DMS153 treated with DMSO at 0.1 percent for 48 hours (cell line): Measurements from ENCODE around the gene PCCA.
"Not testable (repeated sequence)": the region's sequence is repeated elsewhere in the genome, so short reads cannot be mapped to it uniquely, and the experiment has no call there.

Source experiments
- DNase-seq: peaks from one replicate; lab custom pipeline; 2025; ENCODE audit not compliant: unreplicated experiment; lab: John Stamatoyannopoulos, UW

PCCA gene

DNA sequence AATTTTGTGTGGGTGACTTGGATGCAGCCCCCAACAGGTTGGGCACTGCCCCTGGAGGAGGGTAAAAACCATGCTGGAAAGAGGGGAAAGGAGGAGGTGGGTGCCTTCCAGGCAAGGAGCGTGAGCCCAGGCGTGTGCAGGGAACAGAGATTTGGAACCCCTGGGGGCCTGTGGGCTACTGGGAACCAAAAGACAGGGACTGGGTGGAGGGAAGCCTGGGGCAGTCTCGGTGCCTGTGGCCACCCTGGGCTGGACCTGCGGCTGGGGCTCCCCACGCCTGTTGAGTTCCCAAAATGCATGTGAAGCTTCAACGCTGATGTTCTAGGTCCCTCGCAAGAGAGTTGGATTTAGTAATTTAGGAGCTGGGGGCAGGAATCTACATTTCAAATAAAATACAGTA, 474.9 kb downstream of the PCCA start:
- DNase-seq: no peak

DNA sequence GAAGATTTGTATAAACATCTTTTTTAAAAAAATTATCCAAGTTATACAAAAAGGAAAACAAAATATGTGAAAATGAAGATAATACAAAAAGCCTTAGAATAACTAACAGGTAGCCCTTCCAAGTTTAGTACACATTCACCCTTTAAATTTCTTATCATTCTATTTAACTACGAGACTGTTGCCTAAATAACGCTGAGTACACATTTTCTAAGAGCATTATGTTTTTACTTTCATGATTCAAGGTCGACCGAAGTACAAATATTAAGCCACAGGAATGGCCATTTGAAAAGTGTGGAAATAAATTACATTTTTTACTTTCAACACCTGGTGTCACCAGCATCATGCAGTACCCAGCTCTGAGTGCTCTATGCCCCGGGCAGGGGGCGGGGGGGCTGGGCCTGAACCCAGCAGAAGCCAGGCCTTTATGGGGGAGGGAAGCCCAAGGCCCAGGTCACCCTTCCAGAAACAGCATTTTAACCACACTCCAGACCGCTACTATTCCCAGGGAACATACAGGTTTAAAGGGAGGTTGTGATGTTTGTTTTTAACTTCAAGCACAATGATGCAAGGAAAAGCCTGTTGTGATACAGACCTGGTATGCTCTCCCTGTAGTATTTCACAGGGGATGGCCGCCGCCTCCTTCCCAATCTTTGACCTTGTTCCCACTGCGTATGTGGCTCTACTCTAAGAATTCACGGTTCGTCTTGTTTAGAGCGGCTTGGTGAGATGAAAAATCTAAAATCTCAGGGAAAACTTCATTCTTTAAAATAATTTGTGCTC, 475.7 kb downstream of the PCCA start:
- no peak for DNase-seq

DNA sequence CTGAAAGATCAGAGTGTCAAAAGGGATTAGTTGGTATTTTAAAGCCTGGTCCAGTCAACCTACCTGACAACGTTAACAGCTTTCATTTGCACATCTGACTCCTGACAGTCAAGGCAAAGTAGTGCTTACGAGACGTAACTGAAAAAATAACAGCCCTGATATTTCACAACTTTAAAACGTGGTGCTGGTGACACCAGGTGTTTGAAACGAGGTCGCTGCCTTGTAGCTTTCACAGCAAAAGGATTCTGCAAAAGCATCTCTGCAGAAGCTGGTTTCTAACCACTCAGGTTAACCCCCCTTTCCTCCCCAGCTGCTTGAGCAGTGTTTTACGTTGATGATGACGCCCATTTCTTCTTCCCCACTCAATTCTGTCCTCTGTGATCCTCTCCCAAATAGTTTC, 476.4 kb downstream of the PCCA start:
- no peak for DNase-seq

- DNase-seq: no peak
Observed at GRCh38 chr13:100566543-100566942, 477.6 kb downstream of the PCCA start.

DNA sequence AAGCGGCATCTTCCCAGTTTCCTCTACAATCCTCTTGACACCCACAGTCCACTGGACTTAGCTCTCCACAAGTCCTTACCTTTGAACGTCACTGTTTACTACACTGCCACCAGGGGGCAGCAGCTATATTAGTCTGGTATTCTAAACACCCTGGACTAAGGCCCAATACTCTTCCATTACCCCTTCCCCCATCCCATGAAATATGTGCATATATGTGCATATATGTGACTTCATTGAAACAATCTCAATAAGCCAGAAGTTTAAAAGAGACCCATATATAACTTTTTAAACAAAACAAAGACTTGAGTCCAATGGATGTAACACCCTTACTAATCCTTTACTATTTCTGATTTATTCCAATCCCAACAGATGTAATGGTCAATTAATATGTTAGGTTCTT, 484.2 kb downstream of the PCCA start:
- DNase-seq: peak; percentile 64

- not testable (repeated sequence) for DNase-seq
Observed at GRCh38 chr13:100577239-100577638, 488.3 kb downstream of the PCCA start.
